Naive thymus-derived CD8-positive, alpha-beta T cell (primary cell): ENCODE measurements around the gene SCNM1. TPM values are rescaled to one million over a fixed set of nuclear protein-coding genes. Genes with fewer than 3 reads are reported as not detected.

Experiments used
- ATAC-seq, 2 donors: fragments of 150-1000 bp; cut with Tn5 transposase in 1 of 2; sonication (Bioruptor Pico), chemical (Tn5 transposase) in 1 of 2; 1 replicate in 1 of 2; 2 replicates in 1 of 2; pipeline ENCODE4 v1.10.0; 2021; ENCODE audit warnings: mild to moderate bottlenecking in 2 of 2, moderate library complexity in 2 of 2
- POLR2A ChIA-PET: fragments of 350-600 bp; sonication (Branson Sonifier 250); formaldehyde crosslinking; loops from one replicate; lab custom pipeline; 2021; ENCODE audit warnings: antibody characterized with exemption; lab: Charles Lee
- DNase-seq, 10 donors: peaks; one replicate each; pipeline versions ENCODE4 v3.0.0 to v3.0.0-alpha.2; 2020 to 2022
- H3K27ac Mint-ChIP-seq, 10 donors: one replicate each; pipeline ENCODE4 v1.8.0; 2020 to 2022; ENCODE audit warnings: mild to moderate bottlenecking in 10 of 10, mixed read lengths in 10 of 10, moderate library complexity in 4 of 10, inconsistent platforms in 1 of 10
- H3K27me3 Mint-ChIP-seq, 5 donors: one replicate each; pipeline ENCODE4 v1.8.0; 2021 to 2022; ENCODE audit warnings: mixed read lengths in 5 of 5
- H3K36me3 Mint-ChIP-seq, 3 donors: one replicate each; pipeline ENCODE4 v1.8.0; 2020 to 2022; ENCODE audit warnings: mixed read lengths in 3 of 3, mild to moderate bottlenecking in 2 of 3, inconsistent platforms in 1 of 3
- H3K4me1 Mint-ChIP-seq, 4 donors: one replicate each; pipeline ENCODE4 v1.8.0; 2021 to 2022; ENCODE audit warnings: mixed read lengths in 4 of 4
- H3K4me3 Mint-ChIP-seq, 10 donors: one replicate each; pipeline ENCODE4 v1.8.0; 2020 to 2022; ENCODE audit warnings: mild to moderate bottlenecking in 10 of 10, mixed read lengths in 10 of 10, moderate library complexity in 6 of 10, inconsistent platforms in 1 of 10
- H3K9me3 Mint-ChIP-seq, 9 donors: one replicate each; pipeline ENCODE4 v1.8.0; 2020 to 2022; ENCODE audit warnings: mixed read lengths in 9 of 9, mild to moderate bottlenecking in 3 of 9, inconsistent platforms in 1 of 9, moderate library complexity in 1 of 9
- polyA plus RNA-seq, 3 donors: library from polyadenylated mRNA; unstranded; fragments of 300-500 nt; fragmentation: Illumina TruSeq; gene quantifications; one replicate each; pipeline ENCODE4 v1.2.3, GENCODE V29; 2021
- total RNA-seq, 8 experiments: library from RNA in 2 of 8; stranded (reverse) in 2 of 8; gene quantifications; one replicate each; pipeline ENCODE4 v1.2.3 and lab custom pipeline; 2021 to 2026

The SCNM1 gene
- total and polyA plus RNA-seq, 5 experiments from 2014 or later = 53.7 to 74.2 (median 63.5) TPM

- ATAC-seq (no peak), DNase-seq (no peak)
- H3K27me3 Mint-ChIP-seq = no peaks in the 10 kb centered on the region
- POLR2A ChIA-PET = interaction anchor here (0.6 to 4.4 kb wide), 3 partner anchors 13 to 108 kb away, joined by 3 to 20 read pairs (median 5); no protein-coding TSS in a partner anchor
- peak overlapping the region in 9 of 10 donors; percentile 91 to 99 (median 97) for H3K4me3 Mint-ChIP-seq
- H3K9me3 Mint-ChIP-seq = no peaks in the 10 kb centered on the region
- peaks cover 11 to 23% (median 14%) of the 10 kb centered on the region in 4 donors for H3K4me1 Mint-ChIP-seq
- H3K27ac Mint-ChIP-seq = peak overlapping the region in 5 of 10 donors; percentile 4 to 97 (median 56)
- no peaks in the 10 kb centered on the region for H3K36me3 Mint-ChIP-seq
Observed at GRCh38 chr1:151147665-151148064, 18.3 kb upstream of the SCNM1 start.

- POLR2A ChIA-PET = interaction anchor here (0.8 to 4.0 kb wide), 27 partner anchors 10 to 793 kb away, joined by 3 to 61 read pairs (median 7); partner anchors contain the start of genes C1orf56, CDC42SE1, GABPB2 and LYSMD1
- peak within 1 kb of the TSS; percentile 88 to 98 (median 95) for H3K27ac Mint-ChIP-seq
- peak; percentile 54 to 81 (median 62) for DNase-seq
- no peaks in the 10 kb centered on the region for H3K27me3 Mint-ChIP-seq
- H3K36me3 Mint-ChIP-seq = peaks cover 0 to 25% (median 22%) of the 10 kb centered on the region in 3 donors
- peaks cover 27 to 53% (median 49%) of the 10 kb centered on the region in 4 donors for H3K4me1 Mint-ChIP-seq
- no peaks in the 10 kb centered on the region for H3K9me3 Mint-ChIP-seq
- H3K4me3 Mint-ChIP-seq = peak within 1 kb of the TSS; percentile 96 to 100 (median 99)
- ATAC-seq = peak; percentile 82 to 85
Observed at GRCh38 chr1:151156515-151156819, 9.5 kb upstream of the SCNM1 start, which contains the start of gene TNFAIP8L2. TNFAIP8L2 (plus strand) TSS chr1:151156649; CDS start chr1:151158698, 2,049 bp downstream.

GRCh38 chr1:151157067-151157531, 8.8 kb upstream of the SCNM1 start:
- POLR2A ChIA-PET = interaction anchor here (0.8 to 4.0 kb wide), 34 partner anchors 9 to 793 kb away, joined by 3 to 61 read pairs (median 7); partner anchors contain the start of genes C1orf56, CDC42SE1, GABPB2 and LYSMD1
- ATAC-seq = peak; percentile 53 to 54

GRCh38 chr1:151158326-151158725, 7.6 kb upstream of the SCNM1 start:
- Mint-ChIP-seq H3K9me3 (no peaks in the 10 kb centered on the region), H3K36me3 (peaks cover 0 to 32% (median 23%) of the 10 kb centered on the region in 3 donors), H3K4me3 (peak overlapping the region; percentile 96 to 100 (median 99))

More at GRCh38 chr1:151157067-151157531, 8.8 kb upstream of the SCNM1 start:
- peak in 9 of 10 donors; percentile 36 to 76 (median 55) for DNase-seq
- H3K36me3 Mint-ChIP-seq = peaks cover 0 to 30% (median 23%) of the 10 kb centered on the region in 3 donors
- H3K4me1 Mint-ChIP-seq = peaks cover 29 to 60% (median 55%) of the 10 kb centered on the region in 4 donors
- H3K4me3 Mint-ChIP-seq = peak overlapping the region; percentile 96 to 100 (median 99)
- no peaks in the 10 kb centered on the region for H3K27me3 Mint-ChIP-seq
- H3K9me3 Mint-ChIP-seq = no peaks in the 10 kb centered on the region
- H3K27ac Mint-ChIP-seq = peak overlapping the region; percentile 88 to 98 (median 95)

GRCh38 chr1:151158751-151159251, 7.1 kb upstream of the SCNM1 start:
- Mint-ChIP-seq H3K27me3 (no peaks in the 10 kb centered on the region), H3K9me3 (no peaks in the 10 kb centered on the region), H3K4me3 (peak overlapping the region; percentile 96 to 100 (median 99)), H3K27ac (peak overlapping the region; percentile 88 to 98 (median 94)), H3K4me1 (peaks cover 29 to 74% (median 65%) of the 10 kb centered on the region in 4 donors), H3K36me3 (peaks cover 0 to 36% (median 23%) of the 10 kb centered on the region in 3 donors)
- no peak for DNase-seq
- POLR2A ChIA-PET = interaction anchor here (0.5 to 4.0 kb wide), 11 partner anchors 7 to 111 kb away, joined by 3 to 61 read pairs (median 12); partner anchors contain the start of genes C1orf56, CDC42SE1, GABPB2 and LYSMD1
- ATAC-seq = no peak

More at GRCh38 chr1:151158326-151158725, 7.6 kb upstream of the SCNM1 start:
- POLR2A ChIA-PET = interaction anchor here (0.5 to 4.0 kb wide), 17 partner anchors 8 to 795 kb away, joined by 3 to 61 read pairs (median 8); partner anchors contain the start of genes C1orf56, CDC42SE1, GABPB2 and LYSMD1
- no peak for ATAC-seq
- Mint-ChIP-seq H3K4me1 (peaks cover 29 to 72% (median 63%) of the 10 kb centered on the region in 4 donors), H3K27ac (peak overlapping the region; percentile 88 to 98 (median 94)), H3K27me3 (no peaks in the 10 kb centered on the region)
- peak in 2 of 10 donors; percentile 16 to 17 for DNase-seq

GRCh38 chr1:151159373-151159772, 6.6 kb upstream of the SCNM1 start:
- ATAC-seq (no peak), DNase-seq (no peak)
- H3K36me3 Mint-ChIP-seq = peaks cover 0 to 36% (median 23%) of the 10 kb centered on the region in 3 donors
- peak overlapping the region; percentile 60 to 98 (median 94) for H3K27ac Mint-ChIP-seq
- H3K9me3 Mint-ChIP-seq = no peaks in the 10 kb centered on the region
- POLR2A ChIA-PET = interaction anchor here (0.5 to 4.0 kb wide), 9 partner anchors 12 to 111 kb away, joined by 3 to 61 read pairs (median 12); partner anchors contain the start of genes C1orf56, CDC42SE1, GABPB2 and MLLT11
- H3K4me3 Mint-ChIP-seq = peak overlapping the region; percentile 49 to 99 (median 77)
- H3K4me1 Mint-ChIP-seq = peaks cover 29 to 80% (median 70%) of the 10 kb centered on the region in 4 donors
- no peaks in the 10 kb centered on the region for H3K27me3 Mint-ChIP-seq

- no peak for ATAC-seq
- peaks cover 0 to 3% (median 0%) of the 10 kb centered on the region in 5 donors for H3K27me3 Mint-ChIP-seq
- no peak for DNase-seq
- peaks cover 0 to 56% (median 14%) of the 10 kb centered on the region in 3 donors for H3K36me3 Mint-ChIP-seq
- peak overlapping the region; percentile 90 to 98 (median 96) for H3K4me3 Mint-ChIP-seq
- POLR2A ChIA-PET = interaction anchor here (0.9 to 3.4 kb wide), 5 partner anchors 8 to 117 kb away, joined by 3 to 36 read pairs (median 6); partner anchors contain the start of genes TNFAIP8L2, VPS72 and ZNF687
- H3K27ac Mint-ChIP-seq = peak overlapping the region in 9 of 10 donors; percentile 73 to 98 (median 96)
- H3K4me1 Mint-ChIP-seq = peaks cover 22 to 71% (median 69%) of the 10 kb centered on the region in 4 donors
- peaks cover 0 to 3% (median 0%) of the 10 kb centered on the region in 9 donors for H3K9me3 Mint-ChIP-seq
Observed at GRCh38 chr1:151164732-151165280, 1.1 kb upstream of the SCNM1 start.

GRCh38 chr1:151165281-151165737, 635 bp upstream of the SCNM1 start:
- no peak for DNase-seq
- H3K4me1 Mint-ChIP-seq = peaks cover 21 to 66% (median 66%) of the 10 kb centered on the region in 4 donors
- peak in 1 of 2 donors; percentile 11 for ATAC-seq
- H3K27ac Mint-ChIP-seq = peak overlapping the region; percentile 90 to 99 (median 97)
- H3K36me3 Mint-ChIP-seq = peaks cover 0 to 57% (median 12%) of the 10 kb centered on the region in 3 donors
- peak overlapping the region; percentile 90 to 98 (median 96) for H3K4me3 Mint-ChIP-seq
- POLR2A ChIA-PET = interaction anchor here (0.9 to 3.4 kb wide), 8 partner anchors 9 to 117 kb away, joined by 3 to 36 read pairs (median 4); partner anchors contain the start of genes C1orf56, PSMD4, TNFAIP8L2 and VPS72
- peaks cover 0 to 3% (median 0%) of the 10 kb centered on the region in 9 donors for H3K9me3 Mint-ChIP-seq
- H3K27me3 Mint-ChIP-seq = peaks cover 0 to 3% (median 0%) of the 10 kb centered on the region in 5 donors

GRCh38 chr1:151166505-151166956, 587 bp downstream of the SCNM1 start:
- Mint-ChIP-seq H3K9me3 (peaks cover 0 to 3% (median 0%) of the 10 kb centered on the region in 9 donors), H3K4me3 (peak overlapping the region; percentile 90 to 98 (median 96)), H3K27me3 (peaks cover 0 to 3% (median 0%) of the 10 kb centered on the region in 5 donors), H3K36me3 (peaks cover 0 to 58% (median 13%) of the 10 kb centered on the region in 3 donors), H3K4me1 (peaks cover 22 to 59% (median 57%) of the 10 kb centered on the region in 4 donors), H3K27ac (peak overlapping the region; percentile 90 to 99 (median 97))
- POLR2A ChIA-PET = interaction anchor here (0.5 to 3.4 kb wide), 14 partner anchors 9 to 531 kb away, joined by 3 to 36 read pairs (median 4); partner anchors contain the start of genes C1orf56, PSMD4, TMOD4 and TNFAIP8L2
- no peak for ATAC-seq
- DNase-seq = no peak

GRCh38 chr1:151167116-151167515, 1.2 kb downstream of the SCNM1 start:
- H3K27me3 Mint-ChIP-seq = peaks cover 0 to 3% (median 0%) of the 10 kb centered on the region in 5 donors
- H3K4me1 Mint-ChIP-seq = peaks cover 20 to 53% (median 51%) of the 10 kb centered on the region in 4 donors
- DNase-seq (no peak), ATAC-seq (no peak)
- H3K4me3 Mint-ChIP-seq = peak overlapping the region; percentile 90 to 98 (median 96)
- H3K27ac Mint-ChIP-seq = peak overlapping the region in 9 of 10 donors; percentile 61 to 97 (median 90)
- H3K9me3 Mint-ChIP-seq = peaks cover 0 to 3% (median 0%) of the 10 kb centered on the region in 9 donors
- H3K36me3 Mint-ChIP-seq = peaks cover 0 to 60% (median 13%) of the 10 kb centered on the region in 3 donors
- POLR2A ChIA-PET = interaction anchor here (0.6 to 3.4 kb wide), 9 partner anchors 8 to 531 kb away, joined by 3 to 36 read pairs (median 5); partner anchors contain the start of genes C1orf56, TMOD4, TNFAIP8L2 and VPS72

- H3K4me3 Mint-ChIP-seq = no peak overlapping the region
- peaks cover 0 to 73% (median 9%) of the 10 kb centered on the region in 3 donors for H3K36me3 Mint-ChIP-seq
Observed at GRCh38 chr1:151171190-151171589, 5.2 kb downstream of the SCNM1 start.

More at GRCh38 chr1:151171190-151171589, 5.2 kb downstream of the SCNM1 start:
- Mint-ChIP-seq H3K27ac (peak overlapping the region in 5 of 10 donors; percentile 15 to 76 (median 72)), H3K9me3 (no peaks in the 10 kb centered on the region), H3K4me1 (peaks cover 14 to 23% (median 21%) of the 10 kb centered on the region in 4 donors), H3K27me3 (no peaks in the 10 kb centered on the region)
- no peak for DNase-seq
- POLR2A ChIA-PET = interaction anchor here (0.7 to 1.7 kb wide), 3 partner anchors 13 to 121 kb away, joined by 3 to 12 read pairs (median 3); no protein-coding TSS in a partner anchor
- no peak for ATAC-seq
